SIG-M5 (cell line): ENCODE results near the gene RNU7-1.

Experiments
- DNase-seq: peaks from one replicate; lab custom pipeline; 2025; lab: John Stamatoyannopoulos, UW

Gene RNU7-1

GRCh38 chr12:6937481-6938352 is 5.9 kb upstream of the RNU7-1 start:
- DNase-seq = peak; percentile 65

DNA sequence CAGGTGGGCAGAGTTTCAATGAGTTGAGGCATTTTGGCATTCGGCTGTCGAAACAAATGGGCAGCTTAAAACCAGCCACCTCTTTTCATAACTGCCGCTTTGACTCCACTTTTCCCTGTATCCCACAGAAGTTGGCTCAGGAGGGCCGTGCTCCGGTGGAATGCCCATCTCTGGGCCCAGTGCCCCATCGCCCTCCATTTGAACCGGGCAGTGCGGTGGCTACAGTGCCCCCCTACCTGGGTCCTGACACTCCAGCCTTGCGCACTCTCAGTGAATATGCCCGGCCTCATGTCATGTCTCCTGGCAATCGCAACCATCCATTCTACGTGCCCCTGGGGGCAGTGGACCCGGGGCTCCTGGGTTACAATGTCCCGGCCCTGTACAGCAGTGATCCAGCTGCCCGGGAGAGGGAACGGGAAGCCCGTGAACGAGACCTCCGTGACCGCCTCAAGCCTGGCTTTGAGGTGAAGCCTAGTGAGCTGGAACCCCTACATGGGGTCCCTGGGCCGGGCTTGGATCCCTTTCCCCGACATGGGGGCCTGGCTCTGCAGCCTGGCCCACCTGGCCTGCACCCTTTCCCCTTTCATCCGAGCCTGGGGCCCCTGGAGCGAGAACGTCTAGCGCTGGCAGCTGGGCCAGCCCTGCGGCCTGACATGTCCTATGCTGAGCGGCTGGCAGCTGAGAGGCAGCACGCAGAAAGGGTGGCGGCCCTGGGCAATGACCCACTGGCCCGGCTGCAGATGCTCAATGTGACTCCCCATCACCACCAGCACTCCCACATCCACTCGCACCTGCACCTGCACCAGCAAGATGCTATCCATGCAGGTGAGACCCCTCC is 5.0 kb upstream of the RNU7-1 start:
- no peak for DNase-seq

- no peak for DNase-seq
These were observed 4.5 kb upstream of the RNU7-1 start for GRCh38 chr12:6939191-6939540.

- DNase-seq = no peak
These were observed 2.3 kb upstream of the RNU7-1 start for GRCh38 chr12:6941267-6941666.

- DNase-seq = no peak
These were observed 1.8 kb upstream of the RNU7-1 start for GRCh38 chr12:6941782-6942181.

GRCh38 chr12:6942331-6942665 is 1.3 kb upstream of the RNU7-1 start:
- no peak for DNase-seq

DNA sequence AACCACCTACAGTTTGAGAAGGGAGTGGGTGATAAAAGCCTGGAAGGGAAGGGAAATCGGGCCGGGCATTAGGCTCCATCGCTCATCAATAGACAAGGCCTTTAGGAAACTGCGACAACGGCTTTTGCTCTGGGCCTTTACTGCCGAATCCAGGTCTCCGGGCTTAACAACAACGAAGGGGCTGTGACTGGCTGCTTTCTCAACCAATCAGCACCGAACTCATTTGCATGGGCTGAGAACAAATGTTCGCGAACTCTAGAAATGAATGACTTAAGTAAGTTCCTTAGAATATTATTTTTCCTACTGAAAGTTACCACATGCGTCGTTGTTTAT is 261 bp upstream of the RNU7-1 start:
- peak; percentile 91 for DNase-seq

DNA sequence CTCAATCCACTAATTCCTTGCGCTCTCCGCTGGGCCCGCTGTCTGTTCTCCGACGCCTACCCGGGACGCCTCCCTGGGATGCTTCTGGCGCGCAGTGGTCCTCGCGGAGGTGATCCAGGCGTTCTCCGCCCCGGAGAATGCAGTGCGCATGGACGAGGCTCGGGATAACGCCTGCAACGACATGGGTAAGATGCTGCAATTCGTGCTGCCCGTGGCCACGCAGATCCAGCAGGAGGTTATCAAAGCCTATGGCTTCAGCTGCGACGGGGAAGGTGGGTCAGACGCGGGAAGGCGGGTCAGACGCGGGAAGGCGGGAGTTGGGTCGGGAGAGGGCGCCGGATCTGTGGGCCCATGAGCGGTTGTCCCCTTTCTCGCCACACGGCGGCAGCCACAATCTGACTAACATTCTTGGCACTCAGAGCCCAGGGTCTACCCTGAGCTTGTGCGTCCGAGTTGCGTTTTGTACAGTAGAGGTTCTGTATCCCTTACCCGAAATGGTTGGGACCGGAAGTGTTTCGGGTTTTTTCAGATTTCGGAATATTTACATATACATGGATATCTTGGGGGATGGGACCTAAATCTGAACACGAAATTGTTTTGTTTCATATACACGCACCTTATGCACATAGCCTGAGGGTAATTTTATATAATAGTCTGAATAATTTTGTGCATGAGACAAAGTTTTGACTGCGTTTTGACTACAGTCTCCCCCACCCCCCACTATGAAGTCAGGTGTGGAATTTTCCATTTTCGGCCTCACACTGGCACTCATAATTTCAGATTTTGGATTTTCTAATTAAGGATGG is 968 bp downstream of the RNU7-1 start:
- peak; percentile 63 for DNase-seq

GRCh38 chr12:6945613-6946012 is 2.0 kb downstream of the RNU7-1 start:
- DNase-seq = no peak

GRCh38 chr12:6946033-6946919 is 2.7 kb downstream of the RNU7-1 start:
- DNase-seq = no peak

- DNase-seq = no peak
These were observed 3.3 kb downstream of the RNU7-1 start for GRCh38 chr12:6946920-6947374.

DNA sequence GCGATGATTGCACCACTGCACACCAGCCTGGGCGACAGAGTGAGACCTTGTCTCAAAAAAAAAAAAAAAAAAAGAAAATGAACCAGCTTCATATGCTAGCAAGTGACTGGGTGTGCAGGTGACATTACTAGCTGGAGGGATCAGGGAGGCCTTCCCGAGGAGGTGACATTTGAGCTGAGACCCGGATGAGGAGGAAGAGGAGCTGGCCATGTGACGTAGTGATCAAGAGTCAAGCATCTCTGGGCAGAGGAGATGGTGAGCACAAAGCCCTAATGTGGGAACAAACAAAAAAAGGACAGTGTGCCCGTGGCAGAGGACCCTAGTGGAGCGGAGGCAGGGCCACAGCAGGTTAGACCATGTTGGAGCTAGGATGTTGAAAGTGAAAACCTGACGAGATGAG is 4.0 kb downstream of the RNU7-1 start:
- no peak for DNase-seq

DNA sequence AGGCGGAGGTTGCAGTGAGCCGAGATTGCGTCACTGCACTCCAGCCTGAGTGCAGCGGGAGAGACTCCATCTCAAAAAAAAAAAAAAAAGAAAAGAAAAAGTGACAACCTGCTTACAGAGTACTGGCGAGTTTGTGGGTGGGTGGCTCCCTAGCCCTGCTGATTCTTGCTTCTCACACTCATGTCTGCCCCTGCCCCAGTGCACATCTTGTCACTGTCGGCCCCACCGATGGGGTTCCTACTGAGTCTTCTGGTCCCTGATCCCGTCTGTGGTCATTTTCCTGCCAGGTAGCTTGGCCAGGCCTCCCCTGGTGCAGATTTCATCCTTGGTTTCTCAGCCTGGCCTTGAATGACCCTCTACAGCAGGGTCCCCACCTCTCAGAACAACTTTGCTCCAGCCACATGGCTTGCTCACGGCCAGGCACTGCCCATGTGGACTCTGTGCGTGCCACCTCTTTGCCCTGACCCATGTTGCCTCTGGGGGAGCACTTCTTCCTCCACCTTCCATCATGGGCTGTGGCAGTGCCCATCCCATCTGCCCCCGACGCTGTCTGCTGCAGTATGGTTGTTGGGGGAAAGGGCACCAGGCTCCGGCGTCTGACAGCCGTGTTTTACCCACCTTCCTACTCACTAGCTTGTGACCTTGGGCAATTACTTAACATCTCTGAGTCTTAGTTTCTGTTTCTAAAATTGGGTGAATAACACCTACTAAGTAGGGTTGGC is 5.4 kb downstream of the RNU7-1 start:
- DNase-seq = no peak

DNA sequence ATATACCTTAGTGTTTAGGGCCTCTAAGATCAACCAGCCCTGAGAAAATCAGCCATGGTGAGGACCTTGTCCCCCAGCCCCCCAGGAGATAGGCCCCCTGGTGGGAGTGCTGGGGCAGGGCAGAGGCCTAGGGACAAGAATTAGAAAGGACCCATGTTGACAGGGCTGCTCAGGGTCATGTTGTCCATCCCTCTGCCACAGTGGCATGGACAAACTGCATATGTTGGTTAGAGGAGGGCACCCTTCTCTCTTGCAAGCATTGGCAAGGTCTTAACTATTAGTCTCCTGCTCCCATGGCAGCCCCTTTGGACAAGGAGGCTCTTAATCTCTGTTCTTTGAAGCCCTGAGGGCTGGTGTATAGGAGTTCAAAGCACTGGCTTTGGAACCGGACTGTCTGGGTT is 6.8 kb downstream of the RNU7-1 start:
- no peak for DNase-seq

- DNase-seq = peak; percentile 82
These were observed 7.4 kb downstream of the RNU7-1 start, which contains the start of gene PTPN6 for GRCh38 chr12:6950811-6951540. PTPN6 (plus strand) TSS chr12:6951356; CDS start chr12:6951513, 157 bp downstream.

DNA sequence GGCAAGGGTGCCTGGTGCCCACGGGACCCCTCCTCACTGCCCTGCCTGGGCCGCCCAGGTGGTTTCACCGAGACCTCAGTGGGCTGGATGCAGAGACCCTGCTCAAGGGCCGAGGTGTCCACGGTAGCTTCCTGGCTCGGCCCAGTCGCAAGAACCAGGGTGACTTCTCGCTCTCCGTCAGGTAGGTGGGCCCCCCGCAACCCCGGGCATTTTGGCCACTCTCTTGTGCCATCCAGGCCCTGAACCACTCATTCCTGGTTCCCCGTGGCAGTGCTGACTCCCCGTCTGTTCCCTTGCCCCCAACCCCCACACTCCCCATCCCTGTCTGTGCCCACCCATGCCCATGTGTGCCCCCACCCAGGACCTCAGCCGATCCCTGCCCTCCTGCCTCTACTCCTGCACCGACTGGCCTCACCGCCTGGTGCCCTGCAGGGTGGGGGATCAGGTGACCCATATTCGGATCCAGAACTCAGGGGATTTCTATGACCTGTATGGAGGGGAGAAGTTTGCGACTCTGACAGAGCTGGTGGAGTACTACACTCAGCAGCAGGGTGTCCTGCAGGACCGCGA is 8.0 kb downstream of the RNU7-1 start:
- DNase-seq = no peak

- DNase-seq = no peak
These were observed 8.7 kb downstream of the RNU7-1 start for GRCh38 chr12:6952121-6952862.

DNA sequence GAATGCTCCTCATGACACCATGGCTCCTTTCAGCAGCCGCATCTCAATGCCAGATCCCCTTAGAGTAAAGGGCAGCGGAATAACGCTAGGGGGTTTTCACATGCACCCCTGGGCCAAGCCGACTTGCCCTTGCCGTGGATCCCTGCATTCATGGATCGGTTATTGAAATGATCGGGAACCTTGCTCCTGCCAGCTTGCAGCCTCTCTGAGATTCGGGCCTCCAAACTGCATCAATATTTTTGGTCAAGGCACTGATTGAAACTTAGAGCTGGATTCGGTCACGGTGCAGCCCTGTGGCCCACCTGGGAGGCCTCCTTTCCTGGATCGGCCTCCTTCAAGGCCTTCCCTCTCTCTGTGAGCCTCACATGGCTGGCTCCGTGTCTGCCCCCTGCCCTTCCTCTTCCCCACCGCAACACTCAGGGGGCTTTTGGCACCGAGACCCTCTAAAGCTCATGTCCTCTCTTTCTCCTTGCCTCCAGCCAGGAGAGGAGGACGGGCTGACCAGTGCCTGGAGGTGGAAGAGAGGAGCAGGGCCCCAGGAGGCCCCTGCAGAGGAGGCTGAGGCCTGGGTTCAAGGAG is 9.3 kb downstream of the RNU7-1 start:
- no peak for DNase-seq
